Common myeloid progenitor, CD34-positive (primary cell): ENCODE results near the gene EDEM2.

Experiments used
- CTCF ChIA-PET: fragments of 350-600 bp; sonication (Branson Sonifier 250); formaldehyde crosslinking; loops from one replicate; lab custom pipeline; 2021; ENCODE audit warnings: antibody characterized with exemption; lab: Charles Lee
- POLR2A ChIA-PET: fragments of 350-600 bp; sonication (Branson Sonifier 250); formaldehyde crosslinking; loops from one replicate; lab custom pipeline; 2021; ENCODE audit warnings: antibody characterized with exemption; lab: Charles Lee
- DNase-seq, 3 donors: peaks; one replicate each; pipeline versions ENCODE4 v3.0.0 to v3.0.0-alpha.2; 2013
- H3K27ac ChIP-seq, 2 experiments: 1 replicate in 1 of 2; 2 replicates in 1 of 2; pipeline ENCODE4 v1.7.0; 2013; ENCODE audit warnings: inconsistent platforms in 2 of 2, low read length in 2 of 2, mild to moderate bottlenecking in 2 of 2, low read depth in 1 of 2, moderate library complexity in 1 of 2; ENCODE audit not compliant: severe bottlenecking in 2 of 2, insufficient read depth in 1 of 2, poor library complexity in 1 of 2
- H3K27me3 ChIP-seq, 5 experiments: replicated peaks in 2 of 5; 1 replicate in 3 of 5; 2 replicates in 2 of 5; pipeline versions ENCODE4 v1.6.1 to v1.7.0; 2013; ENCODE audit warnings: low read length in 4 of 5, mild to moderate bottlenecking in 2 of 5, moderate library complexity in 2 of 5, inconsistent platforms in 1 of 5; ENCODE audit not compliant: insufficient read depth in 5 of 5, control insufficient read depth in 4 of 5
- H3K36me3 ChIP-seq, 4 experiments: 1 replicate in 2 of 4; 2 replicates in 2 of 4; pipeline versions ENCODE4 v1.6.1 to v1.7.0; 2013; ENCODE audit warnings: low read length in 3 of 4, control low read depth in 1 of 4, mild to moderate bottlenecking in 1 of 4; ENCODE audit not compliant: control insufficient read depth in 4 of 4, insufficient read depth in 4 of 4
- H3K4me1 ChIP-seq, 4 experiments: 1 replicate in 3 of 4; 2 replicates in 1 of 4; pipeline versions ENCODE4 v1.6.1 to v1.7.1; 2013; ENCODE audit warnings: low read length in 3 of 4, mild to moderate bottlenecking in 3 of 4, control low read depth in 1 of 4, inconsistent platforms in 1 of 4, moderate library complexity in 1 of 4; ENCODE audit not compliant: control insufficient read depth in 4 of 4, insufficient read depth in 4 of 4; ENCODE audit errors: control extremely low read depth in 1 of 4
- H3K4me3 ChIP-seq, 7 experiments: 1 replicate in 4 of 7; 2 replicates in 3 of 7; pipeline versions ENCODE4 v1.5.1 to v1.7.0; 2013; ENCODE audit warnings: mild to moderate bottlenecking in 7 of 7, low read length in 6 of 7, moderate library complexity in 6 of 7, inconsistent platforms in 2 of 7, low read depth in 2 of 7, control low read depth in 1 of 7; ENCODE audit not compliant: insufficient read depth in 4 of 7, control insufficient read depth in 1 of 7; ENCODE audit errors: extremely low read depth in 1 of 7
- H3K9me3 ChIP-seq, 5 experiments: 1 replicate in 4 of 5; 2 replicates in 1 of 5; pipeline versions ENCODE4 v1.6.1 to v1.7.1; 2013; ENCODE audit warnings: low read length in 4 of 5, mild to moderate bottlenecking in 2 of 5, inconsistent platforms in 1 of 5, low read depth in 1 of 5, moderate library complexity in 1 of 5; ENCODE audit not compliant: control insufficient read depth in 4 of 5, insufficient read depth in 2 of 5; ENCODE audit errors: control extremely low read depth in 1 of 5
- WGBS: methylation state at CpG from one replicate; pipeline ENCODE4 v1.1.5; 2013; ENCODE audit not compliant: insufficient coverage; 5-methylcytosine and 5-hydroxymethylcytosine counted together

The EDEM2 gene

DNA sequence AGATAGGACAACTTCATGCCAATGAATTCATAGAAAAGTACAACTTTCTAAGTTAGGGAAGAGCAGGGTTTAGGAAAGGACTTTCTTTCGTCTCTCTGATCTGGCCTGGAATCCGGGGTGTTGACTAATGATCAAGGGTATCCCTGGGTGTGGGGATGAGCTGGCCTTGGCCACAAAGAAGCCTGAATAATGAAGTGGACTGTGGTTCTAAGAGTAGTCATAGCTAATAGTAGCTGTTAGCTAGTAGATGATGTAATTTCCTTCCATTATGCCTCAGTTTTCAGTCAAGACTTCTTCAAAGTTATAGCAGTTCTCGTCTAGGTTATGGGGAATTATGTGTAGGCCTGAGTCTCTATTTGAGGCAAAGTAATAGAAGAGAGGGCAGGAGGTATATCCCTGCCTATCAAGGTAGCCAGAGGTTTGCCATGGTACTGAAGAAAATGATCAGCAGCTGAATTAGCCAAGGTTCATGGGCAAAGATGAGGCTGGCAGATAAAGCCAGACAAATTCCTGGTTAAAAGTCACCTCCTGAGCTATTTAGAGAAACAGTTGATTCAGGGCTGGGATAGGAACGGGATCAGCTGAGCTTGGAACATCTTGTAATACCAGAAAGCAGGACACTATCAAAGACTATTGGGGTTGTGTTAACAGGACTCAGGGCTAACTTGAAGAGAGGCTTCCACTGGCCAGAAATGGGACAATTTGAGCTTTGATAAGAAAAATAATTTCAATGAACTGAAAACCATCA lies 35.8 kb downstream of the EDEM2 start:
- peaks cover 2 to 29% (median 13%) of the 10 kb centered on the region in 4 experiments for H3K36me3 ChIP-seq
- H3K27ac ChIP-seq = no peak overlapping the region
- H3K4me1 ChIP-seq = peaks cover under 1 to 6% (median 4%) of the 10 kb centered on the region in 4 experiments
- no peak for DNase-seq
- ChIA-PET POLR2A (interaction anchor here (0.6 kb wide), 1 partner anchor 1602 kb away, joined by 3 read pairs; no protein-coding TSS in a partner anchor), CTCF (no interaction called here)
- no peaks in the 10 kb centered on the region for H3K9me3 ChIP-seq
- 96% methylated on average over 4 of the region's 4 CpGs for WGBS
- H3K4me3 ChIP-seq = no peak overlapping the region
- no peaks in the 10 kb centered on the region for H3K27me3 ChIP-seq

- no peaks in the 10 kb centered on the region for H3K4me1 ChIP-seq
- H3K27me3 ChIP-seq = no peaks in the 10 kb centered on the region
- no peak overlapping the region for H3K4me3 ChIP-seq
- ChIA-PET CTCF (no interaction called here), POLR2A (interaction anchor here (0.6 to 0.7 kb wide), 2 partner anchors 43 to 117 kb away, joined by 3 to 4 read pairs; no protein-coding TSS in a partner anchor)
- WGBS = 100% methylated on average over 3 of the region's 4 CpGs
- no peaks in the 10 kb centered on the region for H3K9me3 ChIP-seq
- no peak for DNase-seq
- no peak overlapping the region for H3K27ac ChIP-seq
- H3K36me3 ChIP-seq = peaks cover 0 to 11% (median 3%) of the 10 kb centered on the region in 4 experiments
Observed at GRCh38 chr20:35108921-35109320, 38.2 kb downstream of the EDEM2 start.

- WGBS = no CpG with 5 or more reads among the region's 1 CpG
- ChIA-PET CTCF (interaction anchor here (0.8 kb wide), 1 partner anchor 10 kb away, joined by 3 read pairs; no protein-coding TSS in a partner anchor), POLR2A (no interaction called here)
- Histone ChIP-seq H3K4me3 (no peak overlapping the region), H3K4me1 (no peaks in the 10 kb centered on the region), H3K36me3 (peaks cover 0 to 5% (median 3%) of the 10 kb centered on the region in 4 experiments), H3K27ac (no peak overlapping the region), H3K27me3 (no peaks in the 10 kb centered on the region), H3K9me3 (no peaks in the 10 kb centered on the region)
- DNase-seq = no peak
Observed at GRCh38 chr20:35106827-35107380, 40.2 kb downstream of the EDEM2 start.

GRCh38 chr20:35104685-35105295 lies 42.3 kb downstream of the EDEM2 start:
- H3K27me3 ChIP-seq = no peaks in the 10 kb centered on the region
- ChIA-PET POLR2A (no interaction called here), CTCF (interaction anchor here (0.6 to 1.0 kb wide), 2 partner anchors 9 to 365 kb away, joined by 3 read pairs; no protein-coding TSS in a partner anchor)
- 80% methylated on average over 1 of the region's 3 CpGs for WGBS
- H3K4me3 ChIP-seq = no peak overlapping the region
- no peaks in the 10 kb centered on the region for H3K36me3 ChIP-seq
- no peaks in the 10 kb centered on the region for H3K4me1 ChIP-seq
- no peak overlapping the region for H3K27ac ChIP-seq
- DNase-seq = no peak
- H3K9me3 ChIP-seq = no peaks in the 10 kb centered on the region

DNA sequence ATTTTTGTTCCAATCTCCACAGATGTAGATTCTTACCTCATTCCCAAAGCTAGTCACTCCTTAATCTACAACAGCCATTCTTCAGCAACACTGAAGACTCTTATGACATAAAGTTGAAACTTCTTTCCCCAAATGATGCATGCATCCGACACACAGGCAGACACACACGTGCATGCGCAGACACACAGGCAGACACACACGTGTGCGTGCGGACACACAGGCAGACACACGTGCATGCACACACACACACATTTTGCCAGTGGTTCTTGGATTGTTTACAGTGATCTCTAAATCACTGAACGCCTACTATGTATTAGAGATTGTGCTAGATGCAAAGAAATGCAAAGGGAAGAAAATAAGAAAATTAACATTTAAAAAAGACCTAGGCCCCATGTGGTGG lies 45.5 kb downstream of the EDEM2 start:
- no peak for DNase-seq
- no peaks in the 10 kb centered on the region for H3K9me3 ChIP-seq
- no peak overlapping the region for H3K4me3 ChIP-seq
- WGBS = 97% methylated on average over 5 of the region's 8 CpGs
- ChIA-PET CTCF (no interaction called here), POLR2A (no interaction called here)
- H3K27me3 ChIP-seq = no peaks in the 10 kb centered on the region
- H3K27ac ChIP-seq = no peak overlapping the region
- H3K4me1 ChIP-seq = no peaks in the 10 kb centered on the region
- no peaks in the 10 kb centered on the region for H3K36me3 ChIP-seq

DNA sequence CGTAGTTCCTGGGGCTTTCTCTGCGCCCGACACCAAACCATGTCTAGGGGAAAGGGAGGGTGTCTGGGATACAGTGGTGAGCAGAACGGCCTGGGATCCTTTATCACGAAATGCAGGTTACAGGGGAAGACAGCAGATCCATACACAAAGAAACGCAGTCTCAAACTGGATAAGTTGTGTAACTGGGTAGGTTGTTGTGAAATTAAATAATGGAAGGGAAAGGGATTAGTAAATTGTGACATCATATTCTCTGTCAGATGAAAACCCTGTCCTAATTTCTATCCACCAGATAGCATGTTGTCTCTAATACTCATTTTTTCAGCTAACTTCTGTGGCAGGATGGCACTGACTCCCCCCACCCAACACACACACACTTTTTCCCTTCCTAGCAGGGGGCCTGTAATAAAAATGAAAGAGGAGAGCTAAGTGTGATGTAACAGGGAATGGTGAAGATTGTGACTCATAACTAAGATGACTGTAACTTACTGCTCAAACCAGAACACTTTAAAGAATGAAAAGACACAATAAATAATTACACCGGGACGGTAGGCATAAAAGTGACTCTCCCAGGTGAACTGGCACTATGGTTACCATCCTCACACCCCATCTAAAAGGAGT lies 53.8 kb downstream of the EDEM2 start:
- 92% methylated on average over 8 of the region's 8 CpGs for WGBS
- Histone ChIP-seq H3K9me3 (no peaks in the 10 kb centered on the region), H3K4me1 (peaks cover 13 to 29% (median 23%) of the 10 kb centered on the region in 4 experiments), H3K27ac (peak overlapping the region in 1 of 2 experiments; percentile 92), H3K4me3 (peak overlapping the region in 6 of 7 experiments; percentile 91 to 99 (median 95)), H3K27me3 (no peaks in the 10 kb centered on the region), H3K36me3 (peaks cover 0 to 5% (median 2%) of the 10 kb centered on the region in 4 experiments)
- POLR2A ChIA-PET = no interaction called here
- CTCF ChIA-PET = interaction anchor here (1.0 to 4.9 kb wide), 4 partner anchors 40 to 211 kb away, joined by 3 to 20 read pairs (median 4); partner anchors contain the start of gene EDEM2
- DNase-seq = peak in 2 of 3 donors; percentile 40 to 50
